GM12874 (cell line): ENCODE results near the gene FAM78A.

Source experiments
- CTCF ChIP-seq: IDR thresholded peaks from 2 replicates; pipeline ENCODE4 v1.5.1; 2011; ENCODE audit warnings: low read depth, mild to moderate bottlenecking, control low read depth, low read length, moderate library complexity; ENCODE audit not compliant: insufficient read depth

The FAM78A gene

GRCh38 chr9:131312822-131313770, 36.8 kb upstream of the FAM78A start:
- TF ChIP-seq CTCF, result no peak

- TF ChIP-seq CTCF, result no peak
These were observed 35.9 kb upstream of the FAM78A start for GRCh38 chr9:131312246-131312645.

- no peak for TF ChIP-seq CTCF
These were observed 34.7 kb upstream of the FAM78A start for GRCh38 chr9:131310833-131311554.

GRCh38 chr9:131309530-131310276, 33.4 kb upstream of the FAM78A start:
- TF ChIP-seq CTCF, result no peak

GRCh38 chr9:131308906-131309529, 32.7 kb upstream of the FAM78A start:
- no peak for TF ChIP-seq CTCF

- TF ChIP-seq CTCF, result no peak
These were observed 32.1 kb upstream of the FAM78A start for GRCh38 chr9:131308452-131308851.
